GM21515 (cell line): ENCODE measurements around the gene KRTAP2-4.
"Not testable (repeated sequence)": the region's sequence is repeated elsewhere in the genome, so short reads cannot be mapped to it uniquely, and the experiment has no call there.

Experiments used
- ATAC-seq: cut with Tn5 transposase; IDR thresholded peaks from one replicate; pipeline ENCODE4 v1.9.1; 2021; ENCODE audit not compliant: unreplicated experiment

Gene KRTAP2-4

GRCh38 chr17:41040783-41041571 lies 24.7 kb downstream of the KRTAP2-4 start, which contains the start of gene KRTAP1-1:
Gene KRTAP1-1 (minus strand): TSS chr17:41041450. CDS start chr17:41041397, 53 bp downstream.
- ATAC-seq: not testable (repeated sequence)

- no peak for ATAC-seq
Measured at GRCh38 chr17:41037853-41038350, 27.8 kb downstream of the KRTAP2-4 start.

GRCh38 chr17:41034346-41034935 lies 31.2 kb downstream of the KRTAP2-4 start, which contains the start of gene KRTAP1-3:
Gene KRTAP1-3 (minus strand): TSS chr17:41034874. CDS start chr17:41034821, 53 bp downstream.
- ATAC-seq: not testable (repeated sequence)

DNA sequence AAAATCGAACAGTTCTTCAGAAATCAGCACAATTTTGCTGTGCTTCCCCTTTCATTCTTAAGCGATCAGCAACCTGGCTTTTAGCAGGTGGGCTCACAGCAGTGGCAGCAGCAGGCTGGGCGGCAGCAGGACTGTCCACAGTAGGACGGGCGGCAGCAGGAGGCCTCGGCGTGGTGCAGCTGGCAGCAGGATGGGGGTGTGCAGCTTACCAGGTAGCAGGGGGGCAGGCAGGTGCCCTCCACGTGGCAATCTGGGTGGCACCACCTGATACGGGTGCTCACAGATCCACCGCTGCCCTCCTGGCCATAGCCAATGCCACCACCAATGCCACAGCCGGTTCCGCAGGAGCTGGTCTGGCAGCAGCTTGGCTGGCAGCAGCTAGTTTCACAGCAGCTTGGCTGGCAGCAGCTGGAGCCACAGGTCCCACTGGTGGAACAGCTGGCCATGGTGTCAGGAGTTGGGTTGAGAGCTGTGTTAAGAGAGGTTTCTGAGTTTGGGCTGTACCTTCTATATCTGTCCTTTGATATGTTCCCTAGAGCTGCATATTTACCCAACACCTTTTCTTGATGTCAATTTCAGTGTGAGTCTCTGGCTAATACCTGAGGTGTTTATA lies 35.9 kb downstream of the KRTAP2-4 start, which contains the start of gene KRTAP1-4:
Gene KRTAP1-4 (minus strand): TSS at position 563 of the 613 bp plus-strand sequence. CDS start 117 bp downstream, at position 446.
- ATAC-seq: no peak

DNA sequence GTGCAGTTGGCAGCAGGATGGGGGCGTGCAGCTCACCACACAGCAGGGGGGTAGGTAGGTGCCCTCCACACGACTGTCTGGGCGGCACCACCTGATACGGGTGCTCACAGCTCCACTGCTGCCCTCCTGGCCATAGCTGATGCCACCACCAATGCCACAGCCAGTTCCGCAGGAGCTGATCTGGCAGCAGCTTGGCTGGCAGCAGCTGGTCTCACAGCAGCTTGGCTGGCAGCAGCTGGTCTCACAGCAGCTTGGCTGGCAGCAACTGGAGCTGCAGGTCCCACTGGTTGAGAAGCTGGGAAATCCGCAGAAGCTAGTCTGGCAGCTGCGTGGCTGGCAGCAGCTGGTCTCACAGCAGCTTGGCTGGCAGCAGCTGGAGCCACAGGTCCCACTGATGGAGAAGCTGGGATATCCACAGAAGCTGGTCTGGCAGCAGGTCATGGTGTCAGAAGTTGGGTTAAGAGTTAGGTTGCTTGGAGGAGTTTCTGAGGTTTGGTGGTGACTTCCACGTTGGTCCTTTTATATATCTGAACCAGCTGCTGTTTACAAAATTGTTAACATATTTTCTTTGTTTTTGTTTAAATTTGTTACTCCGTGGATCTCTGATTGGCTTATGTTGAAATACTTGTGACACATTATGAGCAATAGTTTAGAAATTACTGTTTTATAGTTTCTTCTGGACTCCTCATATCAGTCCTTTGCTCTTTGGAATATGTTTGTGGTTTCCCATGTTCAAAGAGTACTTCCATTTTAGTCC lies 38.8 kb downstream of the KRTAP2-4 start, which contains the start of gene KRTAP1-5:
Gene KRTAP1-5 (minus strand): TSS at position 494 of the 757 bp plus-strand sequence. CDS start 53 bp downstream, at position 441.
- ATAC-seq: no peak

DNA sequence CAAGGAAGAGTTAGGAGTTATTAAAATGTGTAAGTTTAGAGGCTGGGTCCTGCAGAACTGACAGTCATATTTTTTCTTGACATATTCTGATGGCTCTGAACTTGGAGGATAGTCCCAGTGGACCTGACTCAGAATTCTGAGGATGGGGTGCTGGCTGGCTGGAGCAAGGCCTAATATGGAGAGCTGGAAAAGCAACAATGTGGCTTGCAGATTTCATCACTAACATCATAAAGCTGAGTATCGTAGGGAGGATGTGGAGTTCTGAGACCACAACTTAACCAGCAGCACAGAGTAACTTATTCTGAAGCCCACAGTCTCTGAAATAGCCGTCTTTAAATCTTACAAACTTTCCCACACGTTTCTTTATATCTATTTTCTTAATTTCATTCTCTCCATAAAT lies 41.0 kb downstream of the KRTAP2-4 start:
- no peak for ATAC-seq

- no peak for ATAC-seq
Measured at GRCh38 chr17:41020336-41020735, 45.3 kb downstream of the KRTAP2-4 start.

DNA sequence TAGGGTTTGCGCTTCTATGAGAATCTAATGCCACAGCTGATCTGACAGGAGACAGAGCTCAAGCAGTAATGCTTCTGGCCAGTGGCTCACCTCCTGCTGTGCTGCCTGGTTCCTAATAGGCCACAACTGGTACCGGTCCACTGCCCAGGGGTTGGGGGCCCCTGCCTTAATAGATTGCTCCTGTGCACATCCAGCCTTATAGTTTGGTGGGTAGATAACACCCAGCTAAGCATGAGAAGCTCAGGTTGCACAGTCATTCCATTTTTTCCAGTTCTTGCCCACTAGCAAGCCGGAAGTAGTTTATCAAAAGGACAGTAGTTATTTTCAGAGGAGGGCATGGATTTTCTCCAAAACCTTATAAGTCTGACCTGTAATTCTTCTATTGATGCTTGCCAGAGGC lies 46.3 kb downstream of the KRTAP2-4 start:
- no peak for ATAC-seq

DNA sequence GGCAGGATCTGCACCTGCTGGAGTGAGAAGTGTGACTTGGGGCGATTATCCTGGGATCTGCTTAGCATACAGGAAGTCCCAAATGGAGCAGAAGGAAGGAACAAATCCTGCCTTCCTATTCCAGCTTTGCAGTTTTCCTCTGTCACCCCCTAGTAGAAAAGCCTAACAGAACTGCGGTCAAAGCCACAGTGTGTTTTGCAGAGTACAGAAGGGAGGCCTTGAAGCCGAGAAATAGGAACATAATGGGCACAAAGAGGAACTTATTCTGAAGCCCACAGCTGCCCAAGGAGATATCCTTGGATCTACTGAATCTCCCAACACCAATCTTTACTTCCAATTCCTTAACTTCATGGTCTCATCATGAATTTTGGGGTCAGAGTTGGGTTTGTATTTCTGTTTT lies 47.1 kb downstream of the KRTAP2-4 start:
- ATAC-seq: no peak

- ATAC-seq: no peak
Measured at GRCh38 chr17:41016578-41017215, 49.0 kb downstream of the KRTAP2-4 start.

DNA sequence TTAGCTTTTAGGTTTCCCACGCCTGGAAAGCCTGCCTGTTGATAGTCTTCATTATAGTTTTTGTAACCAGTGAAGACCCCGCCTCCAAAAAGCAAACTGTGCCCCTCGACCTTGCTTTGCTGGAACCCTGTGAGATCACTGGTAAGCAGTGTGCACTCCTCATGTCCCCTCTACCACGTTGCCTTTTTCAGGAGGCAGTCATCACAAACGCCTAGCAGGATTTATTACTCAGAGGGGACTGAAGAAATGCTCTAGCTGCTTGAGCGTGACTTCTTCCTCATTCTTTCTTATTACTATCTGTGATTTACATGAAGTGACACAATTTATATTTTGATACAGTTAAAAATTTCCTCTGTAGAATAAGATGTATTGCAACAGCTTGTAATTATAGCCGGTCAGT lies 50.2 kb downstream of the KRTAP2-4 start:
- ATAC-seq: no peak
